ENCODE data around the gene APPBP2.

Gene APPBP2

DNA sequence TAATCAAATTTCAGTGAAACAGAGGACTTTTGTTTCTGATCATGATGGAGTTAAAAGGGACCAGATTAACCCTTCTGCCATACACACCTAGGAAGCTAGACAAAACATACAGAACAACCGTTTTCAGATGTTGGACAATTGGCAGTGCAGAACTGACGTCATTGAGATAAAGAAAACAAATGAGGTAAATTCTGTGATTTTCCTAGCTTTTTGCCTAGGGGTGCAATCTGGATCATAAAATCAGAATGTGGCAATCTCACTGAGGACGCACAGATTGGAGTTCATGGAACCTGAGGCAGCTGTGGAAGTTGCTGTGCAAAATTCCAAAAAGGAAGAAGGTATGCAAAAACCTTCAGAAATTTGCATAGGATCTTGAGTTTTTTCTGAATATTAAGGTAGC, 119.2 kb downstream of the APPBP2 start:
- H3K27ac ChIP-seq: no peak overlapping the region
- TF ChIP-seq, protein P1, sequence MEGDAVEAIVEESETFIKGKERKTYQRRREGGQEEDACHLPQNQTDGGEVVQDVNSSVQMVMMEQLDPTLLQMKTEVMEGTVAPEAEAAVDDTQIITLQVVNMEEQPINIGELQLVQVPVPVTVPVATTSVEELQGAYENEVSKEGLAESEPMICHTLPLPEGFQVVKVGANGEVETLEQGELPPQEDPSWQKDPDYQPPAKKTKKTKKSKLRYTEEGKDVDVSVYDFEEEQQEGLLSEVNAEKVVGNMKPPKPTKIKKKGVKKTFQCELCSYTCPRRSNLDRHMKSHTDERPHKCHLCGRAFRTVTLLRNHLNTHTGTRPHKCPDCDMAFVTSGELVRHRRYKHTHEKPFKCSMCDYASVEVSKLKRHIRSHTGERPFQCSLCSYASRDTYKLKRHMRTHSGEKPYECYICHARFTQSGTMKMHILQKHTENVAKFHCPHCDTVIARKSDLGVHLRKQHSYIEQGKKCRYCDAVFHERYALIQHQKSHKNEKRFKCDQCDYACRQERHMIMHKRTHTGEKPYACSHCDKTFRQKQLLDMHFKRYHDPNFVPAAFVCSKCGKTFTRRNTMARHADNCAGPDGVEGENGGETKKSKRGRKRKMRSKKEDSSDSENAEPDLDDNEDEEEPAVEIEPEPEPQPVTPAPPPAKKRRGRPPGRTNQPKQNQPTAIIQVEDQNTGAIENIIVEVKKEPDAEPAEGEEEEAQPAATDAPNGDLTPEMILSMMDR (IDR thresholded peaks at IDR 0.05): no peak
- no peak for TF ChIP-seq ZFX (IDR thresholded peaks at IDR 0.05; ENCODE audit: borderline replicate concordance)

DNA sequence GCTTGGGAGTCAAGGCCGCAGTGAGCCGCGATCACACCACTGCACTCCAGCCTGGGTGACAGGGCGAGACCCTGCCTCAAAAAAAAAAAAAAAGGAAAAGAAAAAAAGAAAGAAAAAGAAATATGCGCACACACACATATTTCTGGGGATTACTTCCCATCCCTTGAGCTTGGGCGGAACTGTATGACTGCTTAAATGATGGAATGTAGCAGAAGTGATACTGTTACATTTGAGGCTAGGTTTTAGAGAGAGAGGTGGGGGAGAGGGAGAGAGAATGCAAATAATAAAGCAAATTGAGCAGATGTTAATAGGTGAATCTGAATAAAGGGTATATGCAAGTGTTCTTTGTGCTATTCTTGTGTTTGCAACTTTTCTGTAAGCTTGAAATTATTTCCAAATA, 122.1 kb downstream of the APPBP2 start:
- TF ChIP-seq ZFX (IDR thresholded peaks at IDR 0.05; ENCODE audit: borderline replicate concordance): no peak
- TF ChIP-seq, protein P1 (IDR thresholded peaks at IDR 0.05): no peak
- H3K27ac ChIP-seq: no peak overlapping the region

DNA sequence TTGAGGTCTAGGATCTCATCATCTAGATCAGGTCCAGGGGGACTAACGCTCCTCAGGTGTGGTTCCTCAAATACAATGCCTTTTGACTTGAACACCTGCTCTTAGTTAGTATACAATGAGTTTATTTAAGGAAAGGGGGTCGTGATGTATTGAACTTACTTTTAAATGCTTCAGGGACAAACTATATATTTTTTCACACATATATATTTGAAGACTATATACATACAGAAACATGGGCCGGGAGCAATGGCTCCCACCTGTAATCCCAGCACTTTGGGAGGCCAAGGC, 122.6 kb downstream of the APPBP2 start:
- no peak overlapping the region for H3K27ac ChIP-seq
- TF ChIP-seq ZFX (IDR thresholded peaks at IDR 0.05; ENCODE audit: borderline replicate concordance): no peak
- TF ChIP-seq, protein P1 (IDR thresholded peaks at IDR 0.05): no peak

DNA sequence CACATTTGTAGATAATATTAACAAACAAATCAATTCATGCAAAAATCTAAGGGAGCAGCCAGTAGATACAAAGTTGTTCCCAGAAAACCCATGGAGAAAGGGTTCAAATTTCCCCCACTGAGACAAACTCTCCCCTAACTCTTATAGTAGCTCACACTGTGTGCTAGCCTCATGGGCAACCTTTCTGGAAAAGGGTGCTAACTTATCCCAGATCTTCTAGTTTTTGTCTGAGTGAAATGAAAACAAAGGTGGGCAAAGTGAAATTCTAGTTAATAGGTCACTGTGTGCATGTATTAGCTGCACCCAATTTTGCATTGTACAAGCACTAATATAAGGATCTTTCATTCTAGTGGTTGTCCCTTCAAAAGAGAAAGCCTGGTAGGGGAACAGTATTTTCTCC, 124.2 kb downstream of the APPBP2 start:
- TF ChIP-seq ZFX (IDR thresholded peaks at IDR 0.05; ENCODE audit: borderline replicate concordance): no peak
- no peak overlapping the region for H3K27ac ChIP-seq

DNA sequence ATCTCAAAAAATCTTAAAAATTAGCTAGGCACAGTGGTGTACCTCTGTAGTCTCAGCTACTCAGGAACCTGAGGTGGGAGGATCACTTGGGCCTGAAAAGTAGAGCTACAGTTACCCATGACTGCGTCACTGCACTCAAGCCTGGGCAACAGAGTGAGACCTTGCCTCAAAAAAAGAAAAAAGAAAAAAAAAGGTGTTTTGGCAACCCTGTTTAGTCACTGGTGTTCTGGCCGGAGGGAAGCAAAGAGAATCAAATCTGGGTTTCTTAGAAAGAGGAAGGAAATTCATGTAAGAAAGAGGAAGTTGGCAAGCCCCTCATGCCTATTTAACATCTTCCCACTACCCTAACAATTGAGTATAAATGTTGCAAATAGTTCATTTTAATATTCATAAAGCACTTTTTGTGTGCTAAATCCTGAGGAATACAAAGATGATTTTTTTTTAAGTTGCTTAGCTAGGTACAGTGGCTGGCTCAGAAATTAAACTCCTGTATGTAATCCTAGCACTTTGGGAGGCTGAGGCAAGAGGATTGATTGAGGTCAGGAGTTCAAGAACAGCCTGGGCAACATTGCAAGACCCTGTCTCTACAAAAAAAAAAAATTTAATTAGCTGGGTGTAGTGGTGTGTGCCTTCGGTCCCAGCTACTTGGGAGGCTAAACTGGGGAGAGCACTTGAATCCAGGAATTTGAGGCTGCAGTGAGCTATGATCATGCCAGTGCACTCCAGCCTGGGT, 127.6 kb downstream of the APPBP2 start:
- no peak overlapping the region for H3K27ac ChIP-seq
- TF ChIP-seq ZFX (IDR thresholded peaks at IDR 0.05; ENCODE audit: borderline replicate concordance): no peak

DNA sequence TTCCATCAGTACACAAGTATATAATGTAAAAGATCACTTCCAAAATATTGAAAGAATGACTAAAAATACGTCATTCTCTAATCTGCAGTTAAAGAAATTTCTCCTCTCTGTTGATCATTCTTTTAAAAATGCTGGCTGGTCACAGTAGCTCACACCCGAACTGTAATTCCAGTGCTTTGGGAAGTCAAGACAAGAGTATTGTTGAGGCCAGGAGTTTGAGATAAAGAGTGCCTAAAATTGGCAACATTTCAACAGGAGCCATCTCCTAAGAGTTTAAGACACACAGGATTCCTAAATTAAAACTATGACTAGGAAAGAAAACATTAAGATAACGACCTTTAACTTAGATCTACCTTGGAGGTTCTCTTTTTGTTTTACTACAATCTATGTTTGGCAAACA, 129.6 kb downstream of the APPBP2 start:
- no peak for TF ChIP-seq ZFX (IDR thresholded peaks at IDR 0.05; ENCODE audit: borderline replicate concordance)
- TF ChIP-seq, protein P1 (IDR thresholded peaks at IDR 0.05): no peak
- no peak overlapping the region for H3K27ac ChIP-seq

DNA sequence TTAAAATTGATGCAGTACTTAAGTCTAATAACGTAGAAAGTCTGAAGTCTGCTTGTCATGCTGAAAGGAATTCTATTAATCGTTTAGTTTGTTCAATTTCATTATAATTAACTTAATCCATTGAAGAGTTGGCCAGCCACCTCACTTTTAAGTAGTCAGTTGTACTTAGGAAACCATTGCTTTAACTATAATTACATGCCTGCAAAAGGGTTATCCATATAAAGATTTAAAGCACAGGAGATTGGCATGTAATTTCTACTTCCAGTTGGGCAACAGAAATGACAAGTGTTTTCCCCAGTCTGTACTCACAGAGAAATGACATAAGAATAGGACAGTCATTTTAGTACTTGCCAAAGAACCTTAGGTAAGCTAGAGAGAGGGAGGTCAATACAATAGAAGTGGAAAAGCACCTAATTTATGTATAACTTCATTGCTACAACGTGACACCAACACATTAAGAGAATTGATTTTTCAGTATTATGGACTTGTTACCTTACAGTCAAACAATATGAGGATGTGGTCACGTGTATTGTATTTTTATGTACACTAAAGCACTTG, 130.5 kb downstream of the APPBP2 start:
- TF ChIP-seq, protein P1 (IDR thresholded peaks at IDR 0.05): no peak
- no peak for TF ChIP-seq ZFX (IDR thresholded peaks at IDR 0.05; ENCODE audit: borderline replicate concordance)
- no peak overlapping the region for H3K27ac ChIP-seq

DNA sequence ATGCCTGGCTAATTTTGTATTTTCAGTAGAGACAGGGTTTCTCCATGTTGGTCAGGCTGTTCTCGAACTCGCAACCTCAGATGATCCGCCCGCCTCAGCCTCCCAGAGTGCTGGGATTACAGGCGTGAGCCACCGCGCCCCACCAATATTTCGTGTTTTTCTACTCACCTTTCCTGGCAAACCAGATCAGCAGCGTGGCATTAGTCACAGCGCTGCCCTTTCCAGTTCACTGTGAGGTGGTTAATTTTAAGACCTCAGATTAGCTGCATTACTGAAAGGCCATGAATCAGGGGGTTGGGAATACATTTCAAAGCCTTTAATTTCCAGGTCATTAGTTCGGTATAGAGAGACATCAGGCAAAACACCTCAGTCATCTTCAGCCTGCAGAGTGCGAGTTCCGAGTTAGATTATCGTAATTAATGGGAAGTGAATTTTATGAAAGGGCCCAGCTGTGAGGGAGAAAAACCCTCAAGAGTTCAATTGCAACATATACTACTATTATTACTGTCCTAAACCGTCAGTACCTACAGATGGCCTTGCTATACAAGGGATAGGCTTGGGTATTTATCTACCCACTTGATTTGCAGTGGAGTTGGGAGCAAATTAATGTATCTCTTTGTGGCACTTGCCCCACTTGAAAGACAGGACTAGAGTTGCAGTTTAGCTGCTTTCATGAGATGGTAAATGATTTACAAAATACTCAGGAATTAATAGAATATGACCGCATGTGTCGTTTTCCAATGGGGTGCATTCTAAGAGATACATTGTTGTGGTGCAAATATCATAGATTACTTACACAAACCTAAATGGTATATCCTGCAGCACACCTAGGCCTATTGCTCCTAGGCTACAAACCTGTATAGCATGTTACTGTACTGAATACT, 132.0 kb downstream of the APPBP2 start:
- no peak for TF ChIP-seq ZFX (IDR thresholded peaks at IDR 0.05; ENCODE audit: borderline replicate concordance)
- TF ChIP-seq, protein P1 (IDR thresholded peaks at IDR 0.05): no peak
- H3K27ac ChIP-seq: no peak overlapping the region; the same call in 1 of the 2 replicates

Measured in 22Rv1 (cell line).